ENCODE measurements around the gene PROM1. TPM values are rescaled to one million over a fixed set of nuclear protein-coding genes. Genes with fewer than 3 reads are reported as not detected.

PROM1 gene
- total RNA-seq, 6 experiments from 2014 or later, result 0.86 to 2.2 (median 1.3) TPM

- Histone ChIP-seq H3K9me3 (no peaks in the 10 kb centered on the region), H3K27ac (no peak overlapping the region), H3K36me3 (no peaks in the 10 kb centered on the region), H3K4me3 (no peak overlapping the region), H3K4me1 (no peaks in the 10 kb centered on the region), H3K27me3 (no peaks in the 10 kb centered on the region)
- WGBS (ENCODE audit: insufficient coverage, low coverage, low lambda C conversion rate, missing lambda C conversion rate), result 42% methylated on average over 2 of the region's 2 CpGs
- ATAC-seq, result no peak
- DNase-seq, result no peak
- intact Hi-C loops (cut with DNase I), result no loop called here
- TF ChIP-seq POLR2A (IDR thresholded peaks at IDR 0.05), result no peak
- no peak for TF ChIP-seq CTCF (IDR thresholded peaks at IDR 0.05)
Observed at GRCh38 chr4:16016536-16016935, 67.3 kb downstream of the PROM1 start.

GRCh38 chr4:16011173-16011572 is 72.7 kb downstream of the PROM1 start:
- Histone ChIP-seq H3K4me1 (no peaks in the 10 kb centered on the region), H3K4me3 (no peak overlapping the region), H3K27ac (no peak overlapping the region), H3K27me3 (no peaks in the 10 kb centered on the region), H3K9me3 (no peaks in the 10 kb centered on the region), H3K36me3 (no peaks in the 10 kb centered on the region)
- ATAC-seq (peak; percentile 32 to 78 (median 55)), DNase-seq (no peak)
- TF ChIP-seq POLR2A (IDR thresholded peaks at IDR 0.05), result no peak
- intact Hi-C loops (cut with DNase I), result no loop called here
- 47% methylated on average over 3 of the region's 6 CpGs for WGBS (ENCODE audit: insufficient coverage, low coverage, low lambda C conversion rate, missing lambda C conversion rate)

GRCh38 chr4:16009153-16009552 is 74.7 kb downstream of the PROM1 start:
- TF ChIP-seq POLR2A (IDR thresholded peaks at IDR 0.05) (no peak), CTCF (IDR thresholded peaks at IDR 0.05) (no peak)
- Histone ChIP-seq H3K4me1 (no peaks in the 10 kb centered on the region), H3K4me3 (no peak overlapping the region), H3K36me3 (no peaks in the 10 kb centered on the region), H3K9me3 (no peaks in the 10 kb centered on the region), H3K27ac (no peak overlapping the region), H3K27me3 (no peaks in the 10 kb centered on the region)
- no peak for DNase-seq
- intact Hi-C loops (cut with DNase I), result no loop called here
- ATAC-seq, result no peak
- whole genome bisulfite sequencing (ENCODE audit: insufficient coverage, low coverage, low lambda C conversion rate, missing lambda C conversion rate), result 78% methylated on average over 4 of the region's 4 CpGs

GRCh38 chr4:16007471-16008095 is 76.2 kb downstream of the PROM1 start:
- TF ChIP-seq CTCF (IDR thresholded peaks at IDR 0.05) (no peak), POLR2A (IDR thresholded peaks at IDR 0.05) (no peak)
- ATAC-seq, result no peak
- Histone ChIP-seq H3K27me3 (no peaks in the 10 kb centered on the region), H3K27ac (no peak overlapping the region), H3K4me3 (no peak overlapping the region), H3K4me1 (no peaks in the 10 kb centered on the region), H3K9me3 (no peaks in the 10 kb centered on the region), H3K36me3 (no peaks in the 10 kb centered on the region)
- no peak for DNase-seq
- WGBS (ENCODE audit: insufficient coverage, low coverage, low lambda C conversion rate, missing lambda C conversion rate), result 75% methylated on average over 5 of the region's 5 CpGs
- intact Hi-C loops (cut with DNase I), result no loop called here

- Histone ChIP-seq H3K27me3 (no peaks in the 10 kb centered on the region), H3K27ac (no peak overlapping the region), H3K36me3 (no peaks in the 10 kb centered on the region), H3K9me3 (no peaks in the 10 kb centered on the region), H3K4me1 (no peaks in the 10 kb centered on the region), H3K4me3 (no peak overlapping the region)
- intact Hi-C loops (cut with DNase I), result no loop called here
- no peak for DNase-seq
- TF ChIP-seq CTCF (IDR thresholded peaks at IDR 0.05) (no peak), POLR2A (IDR thresholded peaks at IDR 0.05) (no peak)
- WGBS (ENCODE audit: insufficient coverage, low coverage, low lambda C conversion rate, missing lambda C conversion rate), result 80% methylated on average over 6 of the region's 6 CpGs
- ATAC-seq, result no peak
Observed at GRCh38 chr4:16006771-16007446, 76.9 kb downstream of the PROM1 start.
